Gastroesophageal sphincter (tissue), 4 donors: ENCODE results near the gene METTL26. TPM values are rescaled to one million over a fixed set of nuclear protein-coding genes. Genes with fewer than 3 reads are reported as not detected.
A peak's percentile ranks its signal among the peaks of the same experiment; 100 is the strongest.

Experiments
- ATAC-seq: fragments of 150-250 bp; one replicate; pipeline ENCODE4 v1.9.1; 2016; ENCODE audit warnings: mild to moderate bottlenecking, moderate library complexity
- H3K27ac ChIP-seq, 4 donors: fragments of 200-600 bp; sonication (generic) in 3 of 4; 1 replicate in 3 of 4; 2 replicates in 1 of 4; pipeline ENCODE4 v1.5.1; 2016 to 2019
- H3K27me3 ChIP-seq: fragments of 200-600 bp; sonication (generic); one replicate; pipeline ENCODE4 v1.5.1; 2019
- H3K36me3 ChIP-seq, 2 donors: fragments of 200-600 bp; sonication (generic); one replicate each; pipeline ENCODE4 v1.5.1; 2019; ENCODE audit warnings: control low read depth in 1 of 2
- H3K4me1 ChIP-seq, 3 donors: fragments of 200-600 bp; sonication (generic); 1 replicate in 2 of 3; 2 replicates in 1 of 3; pipeline ENCODE4 v1.5.1; 2016 to 2019; ENCODE audit warnings: control low read depth in 2 of 3
- H3K4me3 ChIP-seq, 2 donors: fragments of 200-600 bp; sonication (generic); one replicate each; pipeline ENCODE4 v1.5.1; 2019; ENCODE audit warnings: mild to moderate bottlenecking in 1 of 2, moderate library complexity in 1 of 2
- H3K9me3 ChIP-seq, 3 donors: fragments of 200-600 bp; sonication (generic); one replicate each; pipeline ENCODE4 v1.5.1; 2017 to 2019; ENCODE audit warnings: control low read depth in 2 of 3
- EP300 ChIP-seq: sonication (generic); formaldehyde crosslinking; IDR thresholded peaks from one replicate; pipeline ENCODE4 v1.6.1; 2017; ENCODE audit warnings: antibody characterized with exemption, mild to moderate bottlenecking
- POLR2A ChIP-seq, 2 donors: fragments of 450-650 bp; IDR thresholded peaks; one replicate each; pipeline ENCODE4 v1.6.1; 2017; ENCODE audit warnings: antibody characterized with exemption in 2 of 2, mild to moderate bottlenecking in 2 of 2, moderate library complexity in 1 of 2
- POLR2AphosphoS5 ChIP-seq: sonication (generic); formaldehyde crosslinking; IDR thresholded peaks from one replicate; pipeline ENCODE4 v1.6.1; 2017; ENCODE audit warnings: antibody characterized with exemption
- WGBS, 2 donors: methylation state at CpG; one replicate each; pipeline ENCODE4 v1.1.5; 2018; ENCODE audit warnings: low coverage in 1 of 2; 5-methylcytosine and 5-hydroxymethylcytosine counted together
- total RNA-seq, 4 donors: library from RNA; depleted of rRNA; stranded (reverse); fragments of >200 nt; gene quantifications; one replicate each; pipeline ENCODE4 v1.1.0, GENCODE V29; 2016
- TF ChIP-seq, protein P1 (sequence below), 4 experiments: fragments of 200-600 bp in 2 of 4; fragments of 450-650 bp in 2 of 4; sonication (generic) in 1 of 4; IDR thresholded peaks; one replicate each; pipeline ENCODE4 v1.5.1; 2017 to 2019; ENCODE audit warnings: antibody characterized with exemption in 4 of 4, mild to moderate bottlenecking in 2 of 4, moderate library complexity in 2 of 4

The METTL26 gene
- total RNA-seq, 4 donors from 2014 or later: 94.8 to 146 (median 112) TPM

DNA sequence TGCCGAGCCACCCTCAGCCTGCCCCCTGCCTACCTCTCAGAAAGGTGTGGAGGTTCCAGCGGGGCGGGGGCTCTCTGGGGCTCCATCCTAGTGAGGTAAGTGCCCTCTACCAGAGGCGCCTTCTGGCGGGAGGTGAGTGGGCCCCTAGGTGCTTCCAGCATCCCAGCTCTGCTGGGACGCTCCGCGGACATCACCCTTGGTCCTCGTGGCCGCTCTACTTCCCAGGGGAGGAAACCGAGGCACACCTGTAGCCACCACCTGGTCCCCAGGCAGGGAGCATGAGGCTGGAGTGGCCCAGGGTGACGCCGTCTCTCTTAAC, 6.9 kb upstream of the METTL26 start:
- peaks cover 0 to 7% of the 10 kb centered on the region in 2 donors for H3K36me3 ChIP-seq
- ATAC-seq: no peak
- H3K9me3 ChIP-seq: no peaks in the 10 kb centered on the region
- 83 to 100% methylated on average over 2 to 3 of the region's 13 CpGs for WGBS, 2 donors
- TF ChIP-seq POLR2AphosphoS5: no peak
- TF ChIP-seq, protein P1, sequence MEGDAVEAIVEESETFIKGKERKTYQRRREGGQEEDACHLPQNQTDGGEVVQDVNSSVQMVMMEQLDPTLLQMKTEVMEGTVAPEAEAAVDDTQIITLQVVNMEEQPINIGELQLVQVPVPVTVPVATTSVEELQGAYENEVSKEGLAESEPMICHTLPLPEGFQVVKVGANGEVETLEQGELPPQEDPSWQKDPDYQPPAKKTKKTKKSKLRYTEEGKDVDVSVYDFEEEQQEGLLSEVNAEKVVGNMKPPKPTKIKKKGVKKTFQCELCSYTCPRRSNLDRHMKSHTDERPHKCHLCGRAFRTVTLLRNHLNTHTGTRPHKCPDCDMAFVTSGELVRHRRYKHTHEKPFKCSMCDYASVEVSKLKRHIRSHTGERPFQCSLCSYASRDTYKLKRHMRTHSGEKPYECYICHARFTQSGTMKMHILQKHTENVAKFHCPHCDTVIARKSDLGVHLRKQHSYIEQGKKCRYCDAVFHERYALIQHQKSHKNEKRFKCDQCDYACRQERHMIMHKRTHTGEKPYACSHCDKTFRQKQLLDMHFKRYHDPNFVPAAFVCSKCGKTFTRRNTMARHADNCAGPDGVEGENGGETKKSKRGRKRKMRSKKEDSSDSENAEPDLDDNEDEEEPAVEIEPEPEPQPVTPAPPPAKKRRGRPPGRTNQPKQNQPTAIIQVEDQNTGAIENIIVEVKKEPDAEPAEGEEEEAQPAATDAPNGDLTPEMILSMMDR (IDR thresholded peaks at IDR 0.05): no peak
- no peak for TF ChIP-seq POLR2A (IDR thresholded peaks at IDR 0.05)
- no peak for TF ChIP-seq EP300
- no peaks in the 10 kb centered on the region for H3K27me3 ChIP-seq
- H3K4me3 ChIP-seq: peak overlapping the region in 1 of 2 donors; percentile 95
- H3K4me1 ChIP-seq: peaks cover 0 to 83% (median 25%) of the 10 kb centered on the region in 3 donors
- peak overlapping the region; percentile 86 to 95 (median 91) for H3K27ac ChIP-seq

- Histone ChIP-seq H3K4me1 (peaks cover 0 to 83% (median 25%) of the 10 kb centered on the region in 3 donors), H3K27me3 (no peaks in the 10 kb centered on the region), H3K36me3 (peaks cover 0 to 7% of the 10 kb centered on the region in 2 donors), H3K4me3 (peak overlapping the region; percentile 67 to 95), H3K9me3 (no peaks in the 10 kb centered on the region), H3K27ac (peak overlapping the region; percentile 86 to 95 (median 91))
- peak; percentile 58 for ATAC-seq
- no CpG with 5 or more reads among the region's 72 CpGs for WGBS, 2 donors
- TF ChIP-seq, protein P1 (IDR thresholded peaks at IDR 0.05): no peak
- TF ChIP-seq EP300 (no peak), POLR2AphosphoS5 (no peak), POLR2A (IDR thresholded peaks at IDR 0.05) (no peak)
These were observed 6.3 kb upstream of the METTL26 start for GRCh38 chr16:642189-643049.

GRCh38 chr16:641326-642188, 5.5 kb upstream of the METTL26 start, which contains the start of gene MCRIP2:
Gene MCRIP2, plus strand, starts transcription at chr16:641828. Its CDS starts 164 bp downstream, at chr16:641992.
- Histone ChIP-seq H3K9me3 (no peaks in the 10 kb centered on the region), H3K27me3 (no peaks in the 10 kb centered on the region), H3K27ac (peak within 1 kb of the TSS; percentile 86 to 95 (median 91)), H3K4me1 (peaks cover 0 to 78% (median 27%) of the 10 kb centered on the region in 3 donors), H3K36me3 (peaks cover 0 to under 1% of the 10 kb centered on the region in 2 donors), H3K4me3 (peak within 1 kb of the TSS; percentile 67 to 95)
- ATAC-seq: peak; percentile 74
- TF ChIP-seq POLR2A (IDR thresholded peaks at IDR 0.05) (peak; percentile 66 to 71), POLR2AphosphoS5 (peak; percentile 70), EP300 (no peak)
- TF ChIP-seq, protein P1 (IDR thresholded peaks at IDR 0.05): peak in 1 of 4 experiments; percentile 12
- WGBS, 2 donors: no CpG with 5 or more reads among the region's 81 CpGs

DNA sequence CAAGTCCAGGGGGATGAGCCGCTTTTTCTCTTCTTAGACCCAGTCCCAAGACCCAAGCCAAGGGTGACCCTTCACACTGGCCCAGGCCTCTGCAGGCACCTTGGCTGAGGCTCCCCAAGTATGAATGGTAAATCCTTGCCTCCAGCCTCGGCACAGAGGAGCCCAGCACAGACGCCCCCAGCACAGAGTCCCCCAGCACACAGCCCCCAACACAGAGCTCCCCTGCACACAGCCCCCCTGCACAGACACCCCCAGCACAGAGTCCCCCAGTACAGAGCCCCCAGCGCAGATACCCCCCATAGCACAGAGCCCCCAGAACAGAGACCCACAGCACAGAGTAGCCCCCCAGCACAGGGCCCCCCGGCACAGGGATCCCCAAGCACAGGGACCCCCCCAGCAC, 4.5 kb upstream of the METTL26 start:
- H3K27me3 ChIP-seq: no peaks in the 10 kb centered on the region
- H3K27ac ChIP-seq: peak overlapping the region in 3 of 4 donors; percentile 86 to 95 (median 92)

More for the DNA sequence above, 4.5 kb upstream of the METTL26 start:
- H3K4me3 ChIP-seq: peak overlapping the region in 1 of 2 donors; percentile 95
- ATAC-seq: no peak
- TF ChIP-seq EP300 (no peak), POLR2AphosphoS5 (no peak), POLR2A (IDR thresholded peaks at IDR 0.05) (no peak)
- TF ChIP-seq, protein P1 (IDR thresholded peaks at IDR 0.05): no peak
- H3K9me3 ChIP-seq: no peaks in the 10 kb centered on the region
- H3K36me3 ChIP-seq: no peaks in the 10 kb centered on the region
- WGBS, 2 donors: no CpG with 5 or more reads among the region's 5 CpGs
- H3K4me1 ChIP-seq: peaks cover 0 to 73% (median 22%) of the 10 kb centered on the region in 3 donors
